Naive B cell (primary cell): ENCODE data around the gene SPINT2. TPM values are rescaled to one million over a fixed set of nuclear protein-coding genes. Genes with fewer than 3 reads are reported as not detected.
"Not testable (repeated sequence)": the region's sequence is repeated elsewhere in the genome, so short reads cannot be mapped to it uniquely, and the experiment has no call there.

Source experiments
- ATAC-seq, 2 donors: fragments of 150-1000 bp; cut with Tn5 transposase; 2 replicates each; pipeline ENCODE4 v1.10.0; 2021; ENCODE audit warnings: low read depth in 2 of 2, mild to moderate bottlenecking in 2 of 2, moderate library complexity in 2 of 2
- DNase-seq: peaks from one replicate; pipeline ENCODE4 v3.0.0; 2022
- H3K27ac Mint-ChIP-seq, 6 donors: one replicate each; pipeline ENCODE4 v1.8.0; 2020 to 2022; ENCODE audit warnings: mild to moderate bottlenecking in 6 of 6, mixed read lengths in 6 of 6, moderate library complexity in 5 of 6, inconsistent platforms in 2 of 6
- H3K27me3 Mint-ChIP-seq, 3 donors: one replicate each; pipeline ENCODE4 v1.8.0; 2021 to 2022; ENCODE audit warnings: mixed read lengths in 3 of 3, mild to moderate bottlenecking in 1 of 3
- H3K36me3 Mint-ChIP-seq, 2 donors: one replicate each; pipeline ENCODE4 v1.8.0; 2020 to 2022; ENCODE audit warnings: mixed read lengths in 2 of 2, inconsistent platforms in 1 of 2, mild to moderate bottlenecking in 1 of 2
- H3K4me1 Mint-ChIP-seq, 3 donors: one replicate each; pipeline ENCODE4 v1.8.0; 2020 to 2022; ENCODE audit warnings: mixed read lengths in 3 of 3, inconsistent platforms in 1 of 3, mild to moderate bottlenecking in 1 of 3, moderate library complexity in 1 of 3
- H3K4me3 Mint-ChIP-seq, 8 donors: one replicate each; pipeline ENCODE4 v1.8.0; 2020 to 2022; ENCODE audit warnings: mild to moderate bottlenecking in 8 of 8, mixed read lengths in 8 of 8, moderate library complexity in 8 of 8, inconsistent platforms in 2 of 8
- H3K9me3 Mint-ChIP-seq, 7 donors: one replicate each; pipeline ENCODE4 v1.8.0; 2020 to 2022; ENCODE audit warnings: mixed read lengths in 7 of 7, mild to moderate bottlenecking in 5 of 7, inconsistent platforms in 2 of 7, moderate library complexity in 1 of 7
- polyA plus RNA-seq, 6 donors: library from polyadenylated mRNA; unstranded; fragments of 300-500 nt; fragmentation: Illumina TruSeq; gene quantifications; one replicate each; pipeline ENCODE4 v1.2.3, GENCODE V29; 2021; ENCODE audit warnings: low read depth in 6 of 6

Gene SPINT2
- polyA plus RNA-seq, 6 donors from 2014 or later, result 163 to 235 (median 190) TPM

DNA sequence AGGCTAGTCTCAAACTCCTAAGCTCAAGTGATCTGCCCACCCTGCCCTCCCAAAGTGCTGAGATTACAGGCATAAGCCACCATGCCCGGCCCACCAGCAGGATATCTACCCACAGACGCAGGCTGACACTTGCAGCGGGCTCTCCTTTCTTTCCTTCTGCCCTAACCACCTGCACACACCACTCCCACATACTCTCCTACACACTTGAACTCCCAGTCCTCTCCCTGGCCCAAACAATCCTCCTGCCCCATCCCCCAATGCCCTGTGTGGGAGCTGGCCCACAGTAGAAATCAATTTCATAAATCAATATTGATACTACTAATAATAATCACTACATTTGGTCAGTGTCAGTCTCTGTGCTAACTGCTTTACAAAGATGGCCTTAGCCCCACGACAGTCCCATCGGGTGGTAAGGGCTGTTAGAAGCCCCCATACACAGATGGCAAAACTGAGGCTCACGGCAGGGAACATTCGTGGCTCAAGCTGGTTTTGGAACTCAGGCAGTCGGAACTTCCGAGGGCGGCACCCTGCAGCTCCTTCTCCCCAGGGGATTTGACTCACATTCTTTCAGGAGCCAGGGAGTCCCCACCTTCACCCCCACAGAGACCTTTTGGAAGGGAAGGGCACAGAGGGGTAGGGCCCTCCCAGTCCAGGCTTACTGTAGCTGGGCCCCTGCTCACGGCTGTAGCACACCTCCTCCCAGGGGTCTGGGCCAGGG lies 36.9 kb upstream of the SPINT2 start:
- Mint-ChIP-seq H3K4me1 (peaks cover 33 to 41% (median 40%) of the 10 kb centered on the region in 3 donors), H3K27me3 (peaks cover 48 to 81% (median 80%) of the 10 kb centered on the region in 3 donors), H3K36me3 (no peaks in the 10 kb centered on the region), H3K9me3 (peaks cover 0 to 6% (median 0%) of the 10 kb centered on the region in 7 donors), H3K27ac (peak overlapping the region in 1 of 6 donors; percentile 59), H3K4me3 (peak overlapping the region in 7 of 8 donors; percentile 27 to 83 (median 47))
- ATAC-seq (no peak), DNase-seq (no peak)

DNA sequence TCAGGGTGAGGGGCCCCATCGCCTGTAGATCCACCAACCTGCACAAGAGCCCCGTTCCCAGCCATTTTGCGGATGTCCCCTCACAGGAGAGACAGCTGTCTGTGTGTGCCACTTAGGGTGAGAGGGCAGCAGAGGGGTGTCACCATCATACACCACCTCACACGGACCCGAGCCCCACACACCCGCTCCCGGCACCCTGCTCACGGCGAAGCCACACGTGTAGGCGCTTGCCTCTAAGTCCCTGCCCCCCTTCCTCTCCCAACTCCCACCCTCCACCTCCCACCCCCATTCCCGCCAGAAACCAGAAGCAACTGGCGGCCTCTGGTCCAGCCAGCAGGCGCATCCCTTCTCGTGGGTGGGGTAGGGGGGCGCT lies 36.4 kb upstream of the SPINT2 start:
- ATAC-seq, result no peak
- Mint-ChIP-seq H3K9me3 (peaks cover 0 to 4% (median 0%) of the 10 kb centered on the region in 7 donors), H3K27ac (no peak overlapping the region), H3K27me3 (peaks cover 44 to 80% (median 79%) of the 10 kb centered on the region in 3 donors), H3K36me3 (no peaks in the 10 kb centered on the region), H3K4me3 (peak overlapping the region in 4 of 8 donors; percentile 27 to 83 (median 45)), H3K4me1 (peaks cover 31 to 38% (median 37%) of the 10 kb centered on the region in 3 donors)
- no peak for DNase-seq

GRCh38 chr19:38228491-38229439 lies 35.6 kb upstream of the SPINT2 start:
- Mint-ChIP-seq H3K27ac (peak overlapping the region in 2 of 6 donors; percentile 47 to 78), H3K27me3 (peaks cover 40 to 72% (median 71%) of the 10 kb centered on the region in 3 donors), H3K9me3 (peaks cover 0 to 2% (median 0%) of the 10 kb centered on the region in 7 donors), H3K4me3 (peak overlapping the region in 7 of 8 donors; percentile 15 to 80 (median 74)), H3K4me1 (peaks cover 23 to 34% (median 32%) of the 10 kb centered on the region in 3 donors), H3K36me3 (no peaks in the 10 kb centered on the region)
- no peak for ATAC-seq
- DNase-seq, result no peak

DNA sequence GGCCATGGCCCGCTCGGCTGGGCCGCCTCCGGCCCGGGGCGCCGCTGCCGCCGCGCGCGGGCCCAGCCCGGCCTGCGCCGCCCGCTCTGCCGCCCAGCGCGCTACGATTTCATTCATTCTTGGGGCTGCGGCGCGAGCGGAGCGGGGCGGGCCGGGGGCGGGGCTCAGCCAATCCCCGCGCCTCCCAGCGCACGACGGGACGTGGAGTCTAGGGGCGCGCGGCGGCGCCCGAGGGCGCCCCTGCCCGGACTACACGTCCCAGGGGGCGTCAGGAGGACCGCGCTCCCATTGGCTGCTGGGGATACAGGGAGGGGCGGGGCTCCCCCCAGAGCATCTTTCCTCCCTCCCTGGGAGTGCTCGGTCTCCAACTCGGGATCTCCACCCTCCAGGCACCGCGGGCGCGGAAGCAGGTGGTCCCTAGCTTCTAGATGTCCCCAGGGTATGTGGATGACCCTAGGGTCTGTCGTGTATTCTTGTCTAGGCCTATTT lies 34.7 kb upstream of the SPINT2 start:
- ATAC-seq (peak; percentile 82 to 87), DNase-seq (peak; percentile 54)
- H3K4me3 Mint-ChIP-seq, result peak overlapping the region in 7 of 8 donors; percentile 35 to 77 (median 68)
- peaks cover 36 to 63% (median 63%) of the 10 kb centered on the region in 3 donors for H3K27me3 Mint-ChIP-seq
- H3K4me1 Mint-ChIP-seq, result peaks cover 19 to 33% (median 28%) of the 10 kb centered on the region in 3 donors
- H3K9me3 Mint-ChIP-seq, result peaks cover 0 to 2% (median 0%) of the 10 kb centered on the region in 7 donors
- H3K27ac Mint-ChIP-seq, result peak overlapping the region in 1 of 6 donors; percentile 39
- H3K36me3 Mint-ChIP-seq, result no peaks in the 10 kb centered on the region

- not testable (repeated sequence) for DNase-seq, H3K36me3 Mint-ChIP-seq, H3K27ac Mint-ChIP-seq, ATAC-seq, H3K9me3 Mint-ChIP-seq
- Mint-ChIP-seq H3K4me3 (peak overlapping the region in 1 of 8 donors; percentile 66), H3K4me1 (peaks cover 19 to 32% (median 28%) of the 10 kb centered on the region in 3 donors), H3K27me3 (peaks cover 35 to 63% (median 61%) of the 10 kb centered on the region in 3 donors)
Measured at GRCh38 chr19:38230506-38231133, 33.8 kb upstream of the SPINT2 start.

- Mint-ChIP-seq H3K4me1 (peaks cover 15 to 24% (median 19%) of the 10 kb centered on the region in 3 donors), H3K9me3 (no peaks in the 10 kb centered on the region), H3K4me3 (no peak overlapping the region), H3K27me3 (peaks cover 26 to 51% (median 51%) of the 10 kb centered on the region in 3 donors), H3K36me3 (no peaks in the 10 kb centered on the region), H3K27ac (peak overlapping the region in 1 of 6 donors; percentile 76)
- DNase-seq (no peak), ATAC-seq (no peak)
Measured at GRCh38 chr19:38231918-38232317, 32.5 kb upstream of the SPINT2 start.

DNA sequence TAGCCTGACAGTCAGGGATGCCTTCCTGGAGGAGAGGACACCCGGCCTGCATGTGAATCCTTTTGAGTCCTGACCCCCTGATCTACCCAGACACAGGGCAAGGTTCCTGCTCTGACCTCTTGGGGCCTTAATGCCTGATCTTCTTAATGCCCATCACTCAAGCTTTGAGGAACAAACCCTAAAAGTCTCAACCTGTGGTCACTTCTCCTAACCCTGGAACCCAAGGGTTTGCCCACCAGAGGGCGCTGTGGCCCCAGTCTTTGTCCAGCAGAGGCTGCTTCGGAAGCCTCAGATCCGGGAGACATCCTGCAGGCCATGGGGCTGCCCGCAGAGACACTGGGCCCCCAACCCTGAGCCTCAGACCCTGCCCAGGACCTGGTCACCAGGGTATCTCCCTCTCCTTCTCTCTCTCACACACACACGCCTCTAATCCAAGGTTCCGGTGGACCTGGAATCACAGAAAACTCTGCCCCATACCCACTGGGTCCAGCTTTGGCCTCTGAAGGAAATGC lies 30.6 kb upstream of the SPINT2 start:
- Mint-ChIP-seq H3K9me3 (no peaks in the 10 kb centered on the region), H3K4me3 (no peak overlapping the region), H3K36me3 (no peaks in the 10 kb centered on the region), H3K4me1 (peaks cover 6 to 13% (median 11%) of the 10 kb centered on the region in 3 donors), H3K27me3 (peaks cover 19 to 41% (median 32%) of the 10 kb centered on the region in 3 donors), H3K27ac (peak overlapping the region in 1 of 6 donors; percentile 33)
- DNase-seq, result peak; percentile 73
- peak; percentile 59 to 68 for ATAC-seq

GRCh38 chr19:38234615-38235014 lies 29.8 kb upstream of the SPINT2 start:
- ATAC-seq (no peak), DNase-seq (no peak)
- Mint-ChIP-seq H3K27me3 (peaks cover 19 to 37% (median 30%) of the 10 kb centered on the region in 3 donors), H3K27ac (peak overlapping the region in 1 of 6 donors; percentile 53), H3K9me3 (no peaks in the 10 kb centered on the region), H3K4me3 (no peak overlapping the region), H3K4me1 (peaks cover 3 to 10% (median 9%) of the 10 kb centered on the region in 3 donors), H3K36me3 (no peaks in the 10 kb centered on the region)

DNA sequence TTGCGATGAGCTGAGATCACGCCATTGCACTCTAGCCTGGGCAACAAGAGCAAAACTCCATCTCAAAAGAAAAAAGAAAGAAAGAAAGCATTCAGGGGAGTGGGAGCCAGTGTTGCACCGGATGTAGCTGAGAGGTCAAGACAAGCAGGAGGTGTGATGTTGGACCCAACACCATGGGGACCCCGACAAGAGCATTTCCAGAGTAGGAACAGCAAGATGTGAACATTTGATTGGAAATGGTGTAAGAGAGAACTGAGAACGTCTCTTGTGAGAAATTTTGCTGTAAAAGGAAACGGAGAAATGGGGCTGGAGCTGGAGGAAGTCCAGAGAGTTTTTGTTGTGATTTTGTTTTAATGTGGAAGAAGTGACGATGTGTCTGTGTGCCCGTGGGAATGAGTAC lies 24.6 kb upstream of the SPINT2 start:
- DNase-seq, result no peak
- no peak overlapping the region for H3K4me3 Mint-ChIP-seq
- H3K36me3 Mint-ChIP-seq, result no peaks in the 10 kb centered on the region
- no peaks in the 10 kb centered on the region for H3K9me3 Mint-ChIP-seq
- ATAC-seq, result no peak
- peaks cover 0 to 7% (median 4%) of the 10 kb centered on the region in 3 donors for H3K27me3 Mint-ChIP-seq
- H3K27ac Mint-ChIP-seq, result peak overlapping the region in 1 of 6 donors; percentile 82
- H3K4me1 Mint-ChIP-seq, result peaks cover 7 to 11% (median 9%) of the 10 kb centered on the region in 3 donors

GRCh38 chr19:38243279-38243673 lies 21.1 kb upstream of the SPINT2 start:
- Mint-ChIP-seq H3K4me1 (peaks cover 7 to 20% (median 16%) of the 10 kb centered on the region in 3 donors), H3K9me3 (no peaks in the 10 kb centered on the region), H3K4me3 (peak overlapping the region; percentile 68 to 93 (median 88)), H3K36me3 (no peaks in the 10 kb centered on the region), H3K27me3 (peaks cover 0 to 4% (median 0%) of the 10 kb centered on the region in 3 donors), H3K27ac (peak overlapping the region in 5 of 6 donors; percentile 55 to 92 (median 89))
- DNase-seq, result no peak
- ATAC-seq, result no peak

DNA sequence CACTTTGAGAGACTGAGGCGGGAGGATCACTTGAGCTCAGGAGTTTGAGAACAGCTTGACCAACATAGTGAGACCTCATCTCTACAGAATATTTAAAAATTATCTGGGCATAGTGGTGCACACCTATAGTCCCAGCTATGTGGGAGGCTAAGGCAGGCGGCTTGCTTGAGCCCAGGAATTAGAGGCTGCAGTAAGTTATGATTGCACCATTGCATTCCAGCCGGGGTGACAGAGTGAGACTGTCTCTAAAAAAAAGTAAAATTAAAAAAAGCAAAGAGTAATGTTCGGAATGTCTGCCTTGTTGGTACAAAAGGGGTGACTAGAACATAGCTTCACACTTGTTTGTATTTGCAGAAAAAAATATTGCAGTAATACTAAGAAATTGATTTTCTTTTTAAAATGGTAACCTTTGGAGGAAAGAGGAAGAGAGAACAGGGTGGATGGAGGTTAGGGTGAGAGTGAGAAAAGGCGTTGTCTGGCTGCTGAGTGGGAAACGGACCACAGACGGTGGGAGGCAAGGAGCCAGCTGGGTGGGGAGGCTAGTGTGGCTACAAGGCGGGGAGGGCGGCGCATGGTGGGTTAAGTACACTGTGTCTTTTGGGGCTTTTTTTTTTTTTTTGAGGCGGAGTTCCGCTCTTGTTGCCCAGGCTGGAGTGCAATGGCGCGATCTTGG lies 18.4 kb upstream of the SPINT2 start:
- peaks cover 0 to 7% of the 10 kb centered on the region in 2 donors for H3K36me3 Mint-ChIP-seq
- peaks cover 7 to 26% (median 23%) of the 10 kb centered on the region in 3 donors for H3K4me1 Mint-ChIP-seq
- no peaks in the 10 kb centered on the region for H3K27me3 Mint-ChIP-seq
- no peaks in the 10 kb centered on the region for H3K9me3 Mint-ChIP-seq
- peak overlapping the region in 4 of 6 donors; percentile 6 to 76 (median 58) for H3K27ac Mint-ChIP-seq
- DNase-seq (no peak), ATAC-seq (no peak)
- peak overlapping the region in 1 of 8 donors; percentile 36 for H3K4me3 Mint-ChIP-seq

- Mint-ChIP-seq H3K4me3 (no peak overlapping the region), H3K27me3 (no peaks in the 10 kb centered on the region), H3K27ac (no peak overlapping the region), H3K36me3 (peaks cover 0 to 16% of the 10 kb centered on the region in 2 donors), H3K9me3 (no peaks in the 10 kb centered on the region), H3K4me1 (peaks cover 16 to 37% (median 34%) of the 10 kb centered on the region in 3 donors)
- DNase-seq, result no peak
- no peak for ATAC-seq
Measured at GRCh38 chr19:38247126-38247525, 17.2 kb upstream of the SPINT2 start.
